HG03066 (cell line): ENCODE results near the gene REM2.
A peak's percentile ranks its signal among the peaks of the same experiment; 100 is the strongest.

Source experiments
- ATAC-seq: cut with Tn5 transposase; IDR thresholded peaks from one replicate; pipeline ENCODE4 v1.9.1; 2021; ENCODE audit warnings: low read depth; ENCODE audit not compliant: unreplicated experiment

REM2 gene

GRCh38 chr14:22872033-22872832 lies 10.8 kb upstream of the REM2 start:
- peak; percentile 23 for ATAC-seq

- no peak for ATAC-seq
These were observed 10.0 kb upstream of the REM2 start for GRCh38 chr14:22872833-22873520.

GRCh38 chr14:22875003-22875747 lies 7.8 kb upstream of the REM2 start:
- no peak for ATAC-seq

GRCh38 chr14:22875748-22876319 lies 7.2 kb upstream of the REM2 start:
- ATAC-seq: no peak

GRCh38 chr14:22877000-22877501 lies 6.0 kb upstream of the REM2 start:
- no peak for ATAC-seq

GRCh38 chr14:22878271-22879246 lies 4.5 kb upstream of the REM2 start:
- no peak for ATAC-seq

- no peak for ATAC-seq
These were observed 958 bp upstream of the REM2 start for GRCh38 chr14:22882064-22882463.

- no peak for ATAC-seq
These were observed 371 bp upstream of the REM2 start for GRCh38 chr14:22882529-22883172.

GRCh38 chr14:22884076-22884737 lies 1.2 kb downstream of the REM2 start:
- no peak for ATAC-seq

GRCh38 chr14:22884738-22885523 lies 1.9 kb downstream of the REM2 start:
- ATAC-seq: no peak

GRCh38 chr14:22885975-22886374 lies 3.0 kb downstream of the REM2 start:
- ATAC-seq: no peak

GRCh38 chr14:22886500-22887259 lies 3.7 kb downstream of the REM2 start:
- peak; percentile 50 for ATAC-seq

GRCh38 chr14:22887260-22887989 lies 4.4 kb downstream of the REM2 start:
- no peak for ATAC-seq

- peak; percentile 42 for ATAC-seq
These were observed 5.0 kb downstream of the REM2 start for GRCh38 chr14:22887990-22888378.

GRCh38 chr14:22888662-22889061 lies 5.6 kb downstream of the REM2 start:
- no peak for ATAC-seq

- ATAC-seq: no peak
These were observed 7.4 kb downstream of the REM2 start for GRCh38 chr14:22890416-22890815.

GRCh38 chr14:22892488-22892887 lies 9.5 kb downstream of the REM2 start:
- no peak for ATAC-seq
